GM19193 (cell line): ENCODE data around the gene LPCAT1.

Experiments
- POLR2A ChIP-seq: IDR thresholded peaks from 4 replicates; pipeline ENCODE4 v1.6.1; 2011; ENCODE audit not compliant: insufficient read depth, insufficient read length; ENCODE audit errors: extremely low read depth

LPCAT1 gene

DNA sequence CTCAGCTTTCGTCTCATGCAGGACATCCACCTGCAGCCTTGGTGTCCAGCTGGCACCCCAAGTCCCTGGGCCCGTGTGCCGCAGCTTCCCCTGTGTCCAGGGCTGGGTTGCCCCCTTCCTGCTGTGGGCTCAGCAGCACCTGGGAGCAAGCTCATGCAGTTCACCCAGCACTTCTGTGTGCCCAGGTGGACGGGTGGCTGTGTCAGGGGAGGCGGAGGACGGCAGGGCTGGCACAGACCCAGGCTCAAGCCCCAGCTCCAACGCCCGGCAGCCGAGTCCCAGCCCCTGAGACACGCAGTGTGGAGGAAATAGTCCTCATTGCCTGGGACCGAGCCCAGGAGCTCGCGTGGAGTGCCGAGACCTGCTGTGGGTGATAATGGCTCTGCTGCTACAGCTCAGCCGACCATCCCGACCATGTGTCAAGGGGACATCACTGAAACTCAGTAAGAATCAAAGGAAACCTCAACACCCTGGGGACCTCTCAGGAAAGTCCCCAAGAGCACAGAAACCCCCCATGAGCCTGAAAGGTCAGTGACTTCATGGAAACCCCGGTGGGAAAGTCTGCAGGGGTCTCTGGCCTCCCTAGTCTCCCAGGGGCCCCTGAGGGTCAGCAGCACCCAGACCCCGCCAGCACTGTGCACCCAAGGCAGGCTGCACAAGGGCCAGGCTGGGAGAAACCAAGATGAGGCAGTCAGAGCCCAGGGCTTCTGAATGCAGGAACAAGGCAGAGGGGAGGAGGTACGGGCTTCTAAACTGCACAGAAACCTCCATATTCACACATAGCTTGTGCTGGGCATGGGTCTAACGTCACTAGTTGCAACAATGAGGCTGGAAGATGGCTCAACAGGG is 38.8 kb downstream of the LPCAT1 start:
- peak; percentile 45 for TF ChIP-seq POLR2A

DNA sequence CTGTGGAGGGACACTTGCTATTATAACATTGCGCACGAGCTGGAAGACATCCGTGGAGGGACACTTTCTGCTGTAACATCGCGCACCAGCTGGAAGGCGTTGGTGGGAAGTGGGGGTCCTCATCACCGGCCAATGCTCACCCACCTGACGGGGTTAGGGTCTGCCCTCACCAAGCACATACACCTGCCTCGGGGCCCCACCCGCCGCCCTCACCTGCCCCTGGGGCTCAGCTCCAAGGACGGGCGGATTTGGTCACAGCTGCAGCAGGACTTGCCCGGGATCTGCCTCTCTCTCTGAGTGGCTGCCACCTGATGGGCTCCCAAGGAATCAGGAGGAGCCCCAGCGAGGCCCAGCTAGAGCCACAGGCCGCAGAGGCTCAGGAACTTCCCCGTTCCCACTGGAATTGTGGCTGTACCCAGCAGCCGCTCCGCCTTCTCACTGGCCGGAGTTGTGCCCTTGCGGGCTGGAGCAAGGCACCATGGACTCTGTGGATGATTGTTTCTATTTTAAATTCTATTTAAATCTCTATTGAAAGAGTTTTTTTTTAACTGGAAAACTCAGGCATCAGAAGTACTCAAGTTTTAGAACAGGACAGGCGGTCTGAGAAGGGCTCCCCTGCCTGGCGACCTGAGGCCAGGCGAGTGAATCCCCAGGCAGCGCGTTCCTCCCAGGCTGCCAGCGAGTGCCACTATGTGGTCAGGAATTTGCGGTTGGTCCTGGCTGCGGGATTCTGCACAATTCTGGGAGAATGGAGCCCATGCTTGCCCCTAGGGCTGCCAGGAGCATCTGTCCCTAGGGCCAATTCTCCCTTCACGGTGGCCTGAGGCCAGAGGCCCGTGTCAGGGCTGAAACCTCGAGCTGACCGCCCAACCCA is 39.7 kb downstream of the LPCAT1 start:
- TF ChIP-seq POLR2A: no peak

DNA sequence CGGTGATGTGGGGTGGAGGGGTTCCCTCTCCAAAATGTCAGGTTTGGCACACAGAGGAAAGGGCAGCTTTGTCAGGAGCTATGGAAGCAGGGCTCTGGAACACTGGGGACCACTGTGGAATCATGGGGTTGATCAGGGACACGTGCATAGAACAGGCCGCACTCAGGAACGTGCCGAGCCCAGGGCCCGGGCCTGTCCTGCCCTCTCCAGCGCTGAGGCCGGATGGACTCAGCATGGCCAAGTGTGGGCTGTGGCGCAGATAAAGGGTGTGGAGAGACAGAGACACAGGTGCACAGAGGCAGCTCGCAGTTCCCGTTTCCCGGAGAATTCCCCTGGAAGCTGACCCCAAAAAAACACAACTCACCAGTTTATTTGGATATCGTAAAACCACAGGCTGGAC is 40.7 kb downstream of the LPCAT1 start:
- no peak for TF ChIP-seq POLR2A

DNA sequence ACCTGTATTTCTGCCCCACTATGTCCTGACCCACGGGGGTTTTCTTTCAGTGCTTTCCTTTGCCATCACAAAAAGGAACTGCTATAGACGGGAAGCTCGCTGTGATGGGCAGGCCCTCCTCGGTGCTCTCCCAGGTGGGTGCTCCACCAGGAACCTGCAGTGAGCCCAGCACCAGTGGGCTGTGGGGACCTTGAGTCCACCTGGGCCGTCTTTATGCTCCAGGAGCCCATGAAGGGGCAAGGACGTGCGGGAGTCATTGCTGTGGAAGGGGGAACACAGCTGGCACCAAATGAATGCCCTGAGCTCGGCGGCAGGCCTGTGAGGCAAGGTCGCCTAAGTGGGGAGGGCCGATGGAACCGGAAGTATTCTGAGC is 41.8 kb downstream of the LPCAT1 start:
- TF ChIP-seq POLR2A: no peak

DNA sequence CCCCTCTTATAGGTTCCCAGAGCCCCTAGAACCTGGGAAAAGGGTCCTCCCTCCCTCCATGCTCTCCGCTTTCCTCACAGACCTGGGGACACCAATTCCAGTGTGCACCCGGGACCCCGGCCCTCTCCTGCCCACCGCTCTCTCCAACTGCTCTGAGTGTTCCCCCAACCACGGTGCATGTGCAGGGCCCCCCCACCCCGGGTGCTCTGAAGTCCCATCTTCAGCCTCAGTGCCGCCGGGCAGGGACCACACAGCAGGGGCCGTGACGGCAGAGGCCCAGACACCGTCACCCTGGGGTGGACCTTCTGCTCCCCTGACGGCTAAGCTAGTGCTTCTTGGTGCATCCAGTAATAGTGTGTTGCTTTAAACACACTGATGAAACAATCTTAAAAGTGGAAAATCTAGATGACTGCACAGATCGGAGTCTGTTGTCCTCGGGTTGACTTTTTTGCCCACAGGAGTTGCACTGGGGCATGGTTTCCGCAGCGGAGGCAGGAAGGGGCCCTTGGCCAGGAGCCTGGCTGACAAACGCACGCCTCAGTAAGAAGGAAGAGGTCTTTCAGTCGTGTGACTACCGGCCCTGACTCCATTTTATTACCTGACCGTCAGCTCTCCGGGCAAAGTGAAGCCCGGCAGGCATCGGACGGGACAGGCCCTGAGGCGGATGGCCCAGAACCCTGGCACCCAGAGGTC is 42.3 kb downstream of the LPCAT1 start:
- TF ChIP-seq POLR2A: no peak

DNA sequence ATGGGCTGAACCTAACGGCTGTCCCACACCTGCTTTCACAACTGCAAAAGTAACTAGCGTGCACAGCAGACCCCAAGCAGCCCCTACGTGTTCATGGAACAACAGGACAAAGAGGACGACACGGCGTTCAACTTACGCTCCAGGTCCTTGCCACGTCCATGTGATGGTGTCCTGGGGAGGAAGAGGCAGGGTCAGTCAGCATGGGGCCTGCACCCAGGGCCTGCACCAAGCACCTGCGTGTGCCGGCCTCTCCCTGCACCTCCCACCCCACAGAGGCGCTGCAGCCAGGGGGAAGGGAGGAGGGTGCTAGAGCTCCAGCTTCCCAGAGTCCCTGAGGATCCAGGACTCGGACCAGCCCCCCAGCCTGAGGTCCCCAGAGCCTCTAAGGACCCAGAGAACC is 43.0 kb downstream of the LPCAT1 start:
- no peak for TF ChIP-seq POLR2A

DNA sequence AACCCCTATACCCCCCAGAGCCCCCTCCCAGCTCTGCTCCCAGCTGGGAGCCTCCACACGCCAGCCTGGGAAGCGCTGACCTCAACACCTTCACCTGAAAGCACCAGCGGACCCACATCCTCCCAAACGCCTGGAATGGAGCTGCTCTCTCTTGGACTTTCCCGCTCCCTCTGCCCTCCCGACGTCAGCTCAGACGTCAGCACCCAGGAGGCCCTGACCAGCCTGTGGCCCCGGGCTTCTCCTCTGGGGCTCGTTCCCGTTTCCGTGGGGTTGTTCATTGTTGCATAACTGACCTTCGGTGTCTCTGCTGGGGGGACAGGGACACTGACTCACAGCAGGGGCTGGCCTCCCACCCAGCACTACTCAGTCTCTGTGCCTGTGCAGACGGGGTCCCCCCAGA is 43.5 kb downstream of the LPCAT1 start:
- no peak for TF ChIP-seq POLR2A

DNA sequence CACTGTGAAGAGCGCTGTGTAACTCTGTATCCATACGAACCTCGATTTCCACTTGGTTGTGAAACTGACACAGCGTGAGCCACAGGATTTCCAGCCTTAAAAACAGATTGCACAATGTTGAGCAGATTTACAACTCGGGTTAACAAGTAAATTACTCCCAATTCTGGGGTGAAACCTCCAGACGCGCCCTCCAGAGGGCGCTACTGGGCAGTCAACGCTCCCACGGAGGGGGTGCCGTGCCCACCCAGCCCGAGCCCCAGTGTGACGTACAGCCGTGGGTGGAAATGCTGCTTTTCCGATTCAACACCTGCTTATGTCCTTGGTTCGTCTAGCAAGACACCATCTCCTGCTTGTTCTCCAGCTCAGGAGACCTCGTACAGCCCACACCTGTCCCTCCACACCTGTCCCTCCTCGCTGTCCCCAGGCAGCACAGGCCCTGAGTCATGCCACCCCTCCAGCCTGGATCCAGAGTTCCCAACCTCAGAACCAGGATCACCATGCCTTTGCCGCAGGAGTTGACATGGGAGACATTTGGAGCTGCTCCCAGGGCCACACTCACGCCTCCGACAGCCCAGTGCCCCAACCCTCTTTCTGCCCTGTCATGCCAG is 44.1 kb downstream of the LPCAT1 start:
- TF ChIP-seq POLR2A: no peak

DNA sequence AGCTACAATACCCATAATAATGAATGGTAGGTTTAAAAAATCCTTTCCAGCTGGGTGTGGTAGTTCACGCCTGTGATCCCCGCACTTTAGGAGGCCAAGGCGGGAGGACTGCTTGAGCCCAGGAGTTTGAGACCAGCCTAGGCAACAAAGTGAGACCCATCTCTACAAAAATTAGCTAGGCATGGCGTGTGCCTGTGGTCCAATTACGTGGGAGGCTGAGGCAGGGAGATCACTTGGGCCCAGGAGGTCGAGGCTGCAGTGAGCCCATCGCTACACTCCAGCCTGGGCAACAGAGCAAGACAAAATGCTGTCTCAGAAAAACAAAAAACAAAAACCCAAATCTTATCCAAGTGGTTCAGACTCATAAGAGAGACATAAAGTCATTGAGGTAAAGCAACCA is 44.7 kb downstream of the LPCAT1 start:
- TF ChIP-seq POLR2A: no peak

DNA sequence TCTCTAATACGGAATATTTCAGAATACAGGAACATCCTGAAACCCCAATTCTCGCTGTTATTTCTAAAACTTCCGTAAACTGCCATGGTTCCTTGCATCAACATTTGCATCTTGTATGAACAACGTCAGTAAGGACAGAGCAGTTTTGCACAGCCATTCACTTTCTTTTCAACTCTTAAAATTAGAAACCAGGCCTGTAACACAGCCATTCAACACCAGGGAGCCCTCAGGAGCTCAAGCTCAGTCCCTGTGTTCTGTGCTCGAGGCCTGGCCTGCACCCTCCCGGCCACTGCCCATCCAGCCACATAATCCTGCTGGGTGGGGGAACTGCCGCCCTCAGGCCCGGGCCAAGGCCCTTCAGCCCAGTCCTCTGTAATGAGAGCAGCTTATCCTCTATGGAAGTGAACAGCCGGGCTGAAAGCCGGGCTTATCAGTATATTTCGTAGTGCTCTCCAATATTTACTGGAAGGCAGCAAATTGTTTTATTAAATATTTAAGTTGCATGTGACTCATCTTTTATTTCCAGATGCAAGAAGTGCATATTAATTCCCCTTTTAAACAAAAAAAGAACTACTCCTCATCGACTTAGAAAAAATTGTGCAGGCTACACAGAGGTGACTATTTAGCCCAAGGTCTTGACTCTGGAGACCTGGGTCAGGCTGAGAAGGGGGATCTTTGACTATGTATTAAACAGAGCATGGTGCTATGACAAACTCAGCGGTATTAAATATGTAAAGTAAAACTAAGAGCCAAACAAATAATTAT is 45.3 kb downstream of the LPCAT1 start:
- no peak for TF ChIP-seq POLR2A

DNA sequence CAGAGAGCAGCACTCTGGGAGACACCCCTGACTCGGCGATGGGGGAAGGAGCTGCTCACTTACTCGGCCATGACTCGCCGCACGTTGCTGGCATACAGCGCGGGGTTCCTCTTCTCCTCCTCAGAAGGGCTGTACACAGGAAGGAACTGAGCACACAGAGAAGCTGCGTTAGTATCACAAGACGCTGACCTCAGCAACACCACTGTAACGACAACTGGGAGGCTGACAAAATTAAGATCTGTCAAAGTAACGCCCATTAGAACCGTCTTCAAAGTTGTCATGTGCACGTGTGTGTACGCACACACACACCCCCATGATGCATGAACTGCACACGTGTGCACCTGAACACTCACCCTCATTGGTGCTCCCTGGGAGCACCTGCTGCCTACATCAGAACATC is 46.4 kb downstream of the LPCAT1 start:
- TF ChIP-seq POLR2A: no peak

DNA sequence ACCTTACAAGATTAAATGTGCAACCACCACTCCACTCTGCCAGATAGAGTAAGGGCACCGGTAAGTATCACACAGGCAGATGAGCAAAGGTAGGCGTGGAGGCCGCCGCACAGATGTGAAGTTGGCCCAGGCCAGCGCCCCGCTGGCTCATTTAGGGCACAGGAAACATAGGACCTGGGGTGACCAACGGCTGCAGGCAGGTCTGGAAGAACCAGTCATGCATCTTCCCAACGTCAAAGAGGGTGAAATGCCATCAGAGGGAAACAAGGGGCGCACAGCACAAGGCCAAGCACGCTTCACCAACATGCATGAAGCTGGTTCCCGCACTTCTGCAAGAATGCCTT is 46.8 kb downstream of the LPCAT1 start:
- no peak for TF ChIP-seq POLR2A

DNA sequence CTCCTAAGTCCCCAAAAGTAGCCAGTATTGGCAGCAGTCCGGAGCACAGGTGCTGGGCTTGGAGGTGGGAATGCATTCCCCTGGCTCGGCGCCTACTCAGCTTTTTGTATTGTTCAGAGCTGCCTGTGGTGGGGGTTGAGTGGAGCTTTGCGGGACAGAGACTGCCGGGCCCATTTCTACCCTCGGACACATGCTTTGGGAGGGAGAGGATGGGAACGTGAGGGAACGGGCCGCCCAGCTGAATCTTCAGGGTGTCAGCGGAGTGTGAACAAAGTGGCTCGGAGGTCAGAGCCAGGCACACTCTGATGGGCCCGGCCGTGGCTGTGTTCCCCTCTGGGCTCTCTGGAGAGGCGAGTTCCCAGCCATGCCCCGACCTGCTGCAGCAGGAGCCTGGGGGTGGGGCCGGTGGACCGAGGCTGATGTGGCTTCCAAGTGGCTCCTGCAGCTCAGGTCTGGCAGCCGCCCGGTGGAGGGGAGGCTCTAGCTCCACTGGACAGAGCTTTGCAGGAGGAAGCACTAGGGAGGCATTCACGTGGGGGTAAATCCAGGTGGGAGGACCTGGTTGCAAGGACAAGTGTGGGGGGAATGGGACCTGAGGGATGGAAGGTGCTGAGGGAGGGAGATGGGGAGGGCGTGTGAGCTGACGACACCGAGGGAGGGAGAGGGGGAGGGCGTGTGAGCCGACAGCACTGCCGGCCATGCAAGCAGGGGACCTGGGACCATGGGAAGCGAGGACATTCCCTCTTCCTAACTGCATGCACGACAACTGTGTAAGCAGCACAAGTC is 47.4 kb downstream of the LPCAT1 start:
- TF ChIP-seq POLR2A: no peak
